HL-60 (cell line): Measurements from ENCODE around the gene SNAP23.

Source experiments
- DNase-seq, 2 experiments: peaks; one replicate each; pipeline ENCODE4 v3.0.0-alpha.2; 2010 to 2020; ENCODE audit warnings: low read depth in 1 of 2, low spot score in 1 of 2
- H3K27ac ChIP-seq: fragments of 250-450 bp; sonication (Bioruptor Pico); replicated peaks from 2 replicates; pipeline ENCODE4 v1.5.1; 2020; ENCODE audit warnings: mild to moderate bottlenecking, moderate library complexity
- H3K27me3 ChIP-seq: fragments of 250-450 bp; sonication (Bioruptor Pico); 2 replicates; pipeline ENCODE4 v1.5.1; 2021; ENCODE audit warnings: mild to moderate bottlenecking, moderate library complexity; ENCODE audit not compliant: insufficient read depth, poor library complexity, severe bottlenecking
- H3K4me3 ChIP-seq: replicated peaks from 2 replicates; pipeline ENCODE4 v1.5.1; 2011; ENCODE audit warnings: mild to moderate bottlenecking, control low read depth, low read length; ENCODE audit not compliant: insufficient read depth
- GABPA ChIP-seq: IDR thresholded peaks from 2 replicates; pipeline ENCODE4 v1.6.1; 2012; ENCODE audit warnings: low read depth
- POLR2AphosphoS5 ChIP-seq: IDR thresholded peaks from 2 replicates; pipeline ENCODE4 v1.6.1; 2012; ENCODE audit warnings: low read depth
- SPI1 ChIP-seq: IDR thresholded peaks from 2 replicates; pipeline ENCODE4 v1.6.1; 2012; ENCODE audit warnings: low read depth, mild to moderate bottlenecking, borderline replicate concordance
- long read RNA-seq: library from polyadenylated mRNA; unstranded; transcript quantifications from one replicate; pipeline ENCODE4 v2.0.0, GENCODE V29; 2020
- TF ChIP-seq, protein P1 (sequence below): IDR thresholded peaks from one replicate; pipeline ENCODE4 v1.5.1; 2011; ENCODE audit warnings: low read length, control low read depth, inconsistent platforms; ENCODE audit not compliant: insufficient read depth
- TF ChIP-seq, protein P2 (sequence below): IDR thresholded peaks from 2 replicates; pipeline ENCODE4 v1.6.1; 2012; ENCODE audit warnings: low read depth; ENCODE audit not compliant: insufficient replicate concordance

The SNAP23 gene
- long read RNA-seq, transcript SNAP23-201 (8 exons, 2,687 nt), result major isoform, 195 of 220 reads
- long read RNA-seq, partial matches to known transcripts, result 1 of 220 reads
- long read RNA-seq, other reads (novel, unspliced or antisense), result 22 of 220 reads

DNA sequence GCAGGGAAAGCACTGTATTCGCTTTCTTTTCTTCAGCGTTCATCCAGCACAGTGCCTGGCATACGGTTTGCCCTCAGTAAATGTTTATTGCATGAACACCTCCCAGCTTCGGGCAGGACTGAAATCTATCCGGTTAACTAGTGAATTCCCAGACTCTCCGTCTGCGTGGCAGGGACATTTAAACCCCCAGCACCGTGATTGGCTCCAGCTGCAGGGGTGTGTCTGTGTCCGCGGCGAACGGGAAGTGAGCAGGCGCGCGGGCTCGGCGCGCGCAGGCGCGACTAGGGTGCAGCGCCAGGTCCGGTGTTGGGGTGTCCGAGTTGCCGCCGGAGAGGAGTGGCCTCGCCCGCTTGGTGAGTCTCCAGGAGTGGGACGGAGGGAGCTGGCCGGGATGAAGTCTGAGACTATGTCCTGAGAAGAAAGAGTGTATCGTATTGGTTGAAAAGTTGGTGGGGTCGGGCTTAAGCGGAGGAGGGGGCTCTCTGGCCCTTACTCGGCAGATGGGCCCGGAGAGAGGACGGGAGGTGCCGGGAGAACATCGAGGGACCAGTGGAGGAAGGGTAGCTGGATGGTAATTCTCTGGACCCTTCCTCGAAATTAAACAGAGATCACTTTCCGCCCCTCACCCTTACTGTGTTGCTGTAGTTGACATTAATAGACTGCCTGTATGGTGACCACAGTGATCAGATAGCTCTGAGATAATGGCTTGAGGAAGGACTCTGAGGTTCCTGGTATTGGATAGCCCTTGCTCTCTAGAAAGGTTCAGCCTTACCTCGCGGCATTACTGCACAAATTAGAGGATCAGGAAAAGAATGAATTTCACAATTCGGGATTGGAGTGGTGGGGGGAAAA lies at the start of gene SNAP23:
TSS of gene SNAP23 (plus strand) at position 274 of the 852 bp plus-strand sequence. CDS start 16,213 bp downstream, outside the sequence.
- DNase-seq, result peak; percentile 87 to 91
- H3K27me3 ChIP-seq, result no peaks in the 10 kb centered on the region
- H3K4me3 ChIP-seq, result peak within 1 kb of the TSS; percentile 82
- peak; percentile 78; the same call in 1 of the 2 replicates for TF ChIP-seq SPI1
- TF ChIP-seq GABPA, result no peak
- H3K27ac ChIP-seq, result peak within 1 kb of the TSS; percentile 64

DNA sequence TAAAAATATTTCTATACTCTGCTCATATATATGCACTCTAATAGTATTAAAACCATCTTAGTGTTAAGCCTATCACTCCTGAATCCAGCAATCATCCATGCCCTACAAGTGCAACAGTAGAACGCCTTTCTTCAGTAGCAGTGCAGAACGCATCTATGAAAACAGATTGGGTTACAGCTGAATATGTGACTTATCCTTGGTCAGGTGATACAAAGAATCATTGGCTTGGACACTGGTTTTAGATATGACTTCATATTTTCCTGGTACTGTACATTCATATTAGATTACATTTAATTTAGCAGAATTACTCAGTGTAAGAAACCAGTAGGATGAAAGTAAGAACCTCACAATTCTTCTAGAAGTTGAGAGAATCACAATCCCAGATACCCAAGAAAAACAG lies 47.8 kb upstream of the SNAP23 start:
- no peak for DNase-seq
- TF ChIP-seq POLR2AphosphoS5, result no peak
- TF ChIP-seq, protein P1, sequence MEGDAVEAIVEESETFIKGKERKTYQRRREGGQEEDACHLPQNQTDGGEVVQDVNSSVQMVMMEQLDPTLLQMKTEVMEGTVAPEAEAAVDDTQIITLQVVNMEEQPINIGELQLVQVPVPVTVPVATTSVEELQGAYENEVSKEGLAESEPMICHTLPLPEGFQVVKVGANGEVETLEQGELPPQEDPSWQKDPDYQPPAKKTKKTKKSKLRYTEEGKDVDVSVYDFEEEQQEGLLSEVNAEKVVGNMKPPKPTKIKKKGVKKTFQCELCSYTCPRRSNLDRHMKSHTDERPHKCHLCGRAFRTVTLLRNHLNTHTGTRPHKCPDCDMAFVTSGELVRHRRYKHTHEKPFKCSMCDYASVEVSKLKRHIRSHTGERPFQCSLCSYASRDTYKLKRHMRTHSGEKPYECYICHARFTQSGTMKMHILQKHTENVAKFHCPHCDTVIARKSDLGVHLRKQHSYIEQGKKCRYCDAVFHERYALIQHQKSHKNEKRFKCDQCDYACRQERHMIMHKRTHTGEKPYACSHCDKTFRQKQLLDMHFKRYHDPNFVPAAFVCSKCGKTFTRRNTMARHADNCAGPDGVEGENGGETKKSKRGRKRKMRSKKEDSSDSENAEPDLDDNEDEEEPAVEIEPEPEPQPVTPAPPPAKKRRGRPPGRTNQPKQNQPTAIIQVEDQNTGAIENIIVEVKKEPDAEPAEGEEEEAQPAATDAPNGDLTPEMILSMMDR, result no peak
- no peak for TF ChIP-seq SPI1
- TF ChIP-seq, protein P2, sequence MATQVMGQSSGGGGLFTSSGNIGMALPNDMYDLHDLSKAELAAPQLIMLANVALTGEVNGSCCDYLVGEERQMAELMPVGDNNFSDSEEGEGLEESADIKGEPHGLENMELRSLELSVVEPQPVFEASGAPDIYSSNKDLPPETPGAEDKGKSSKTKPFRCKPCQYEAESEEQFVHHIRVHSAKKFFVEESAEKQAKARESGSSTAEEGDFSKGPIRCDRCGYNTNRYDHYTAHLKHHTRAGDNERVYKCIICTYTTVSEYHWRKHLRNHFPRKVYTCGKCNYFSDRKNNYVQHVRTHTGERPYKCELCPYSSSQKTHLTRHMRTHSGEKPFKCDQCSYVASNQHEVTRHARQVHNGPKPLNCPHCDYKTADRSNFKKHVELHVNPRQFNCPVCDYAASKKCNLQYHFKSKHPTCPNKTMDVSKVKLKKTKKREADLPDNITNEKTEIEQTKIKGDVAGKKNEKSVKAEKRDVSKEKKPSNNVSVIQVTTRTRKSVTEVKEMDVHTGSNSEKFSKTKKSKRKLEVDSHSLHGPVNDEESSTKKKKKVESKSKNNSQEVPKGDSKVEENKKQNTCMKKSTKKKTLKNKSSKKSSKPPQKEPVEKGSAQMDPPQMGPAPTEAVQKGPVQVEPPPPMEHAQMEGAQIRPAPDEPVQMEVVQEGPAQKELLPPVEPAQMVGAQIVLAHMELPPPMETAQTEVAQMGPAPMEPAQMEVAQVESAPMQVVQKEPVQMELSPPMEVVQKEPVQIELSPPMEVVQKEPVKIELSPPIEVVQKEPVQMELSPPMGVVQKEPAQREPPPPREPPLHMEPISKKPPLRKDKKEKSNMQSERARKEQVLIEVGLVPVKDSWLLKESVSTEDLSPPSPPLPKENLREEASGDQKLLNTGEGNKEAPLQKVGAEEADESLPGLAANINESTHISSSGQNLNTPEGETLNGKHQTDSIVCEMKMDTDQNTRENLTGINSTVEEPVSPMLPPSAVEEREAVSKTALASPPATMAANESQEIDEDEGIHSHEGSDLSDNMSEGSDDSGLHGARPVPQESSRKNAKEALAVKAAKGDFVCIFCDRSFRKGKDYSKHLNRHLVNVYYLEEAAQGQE, result no peak
- no peak for TF ChIP-seq GABPA
- H3K27me3 ChIP-seq, result no peaks in the 10 kb centered on the region
- no peak overlapping the region for H3K27ac ChIP-seq
- no peak overlapping the region for H3K4me3 ChIP-seq

DNA sequence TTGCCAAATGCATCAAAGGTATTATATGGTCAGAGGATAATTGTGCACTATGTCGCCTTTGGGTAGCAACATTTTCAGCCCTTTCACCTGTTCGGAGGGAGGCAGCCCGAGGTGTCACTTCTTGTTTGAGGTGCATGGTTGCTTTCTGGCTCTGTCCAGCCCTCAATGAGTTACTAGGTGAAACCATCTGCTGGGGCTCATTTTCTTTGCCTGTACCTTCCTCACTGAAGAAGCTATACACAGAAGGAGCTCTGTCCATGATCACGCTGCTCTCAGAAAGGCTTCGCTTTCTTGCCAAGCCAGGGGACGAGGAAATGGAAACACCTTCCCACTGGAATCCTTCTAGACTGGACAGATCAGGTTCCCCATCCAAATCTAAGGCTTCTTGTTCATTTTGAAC lies 47.2 kb upstream of the SNAP23 start:
- no peak for DNase-seq
- Histone ChIP-seq H3K27ac (no peak overlapping the region), H3K27me3 (no peaks in the 10 kb centered on the region), H3K4me3 (no peak overlapping the region)
- TF ChIP-seq GABPA (no peak), SPI1 (no peak), POLR2AphosphoS5 (no peak)
- TF ChIP-seq, protein P2, result no peak
- TF ChIP-seq, protein P1, result no peak

DNA sequence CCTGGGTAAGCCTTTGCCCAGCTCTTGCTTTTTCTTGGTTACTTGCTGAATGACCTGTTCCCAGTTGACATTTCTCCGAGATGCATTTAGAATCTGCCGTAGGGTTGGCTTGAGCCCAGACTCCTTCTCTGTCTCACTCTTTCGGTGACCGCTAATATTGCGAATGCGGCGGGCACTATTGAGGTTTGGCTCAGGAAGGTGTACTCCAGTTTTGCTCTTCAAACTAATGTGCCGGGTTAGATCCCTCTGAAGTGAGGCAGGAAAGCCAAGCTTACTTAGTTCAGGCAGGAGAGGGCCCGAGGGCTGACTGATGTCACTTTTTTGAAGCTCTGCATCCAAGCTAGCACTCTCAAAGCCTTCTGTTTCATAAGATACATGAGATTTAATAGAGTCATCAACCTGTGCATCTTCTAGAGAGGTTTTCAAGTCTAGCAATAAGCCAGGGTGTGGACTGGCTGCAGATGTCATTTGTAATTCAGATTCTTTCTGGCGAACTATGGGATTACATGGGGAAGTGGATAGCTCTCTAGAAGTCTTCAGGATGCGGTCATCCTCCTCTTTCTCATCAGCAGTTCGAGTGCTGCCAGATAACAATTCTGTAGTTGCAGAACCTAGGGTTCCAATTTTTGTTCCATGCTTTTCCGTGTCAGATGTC lies 45.5 kb upstream of the SNAP23 start:
- no peaks in the 10 kb centered on the region for H3K27me3 ChIP-seq
- no peak for TF ChIP-seq POLR2AphosphoS5
- TF ChIP-seq, protein P1, result no peak
- TF ChIP-seq, protein P2, result no peak
- no peak for TF ChIP-seq GABPA
- no peak for TF ChIP-seq SPI1
- no peak overlapping the region for H3K4me3 ChIP-seq
- DNase-seq, result no peak
- no peak overlapping the region for H3K27ac ChIP-seq
